Bone marrow (tissue), 2 donors: ENCODE measurements around the gene ELP4.
"Not testable (repeated sequence)": the region's sequence is repeated elsewhere in the genome, so short reads cannot be mapped to it uniquely, and the experiment has no call there.

Experiments
- DNase-seq, 2 donors: peaks; one replicate each; lab custom pipeline; 2025; lab: John Stamatoyannopoulos, UW

Gene ELP4, protein sequence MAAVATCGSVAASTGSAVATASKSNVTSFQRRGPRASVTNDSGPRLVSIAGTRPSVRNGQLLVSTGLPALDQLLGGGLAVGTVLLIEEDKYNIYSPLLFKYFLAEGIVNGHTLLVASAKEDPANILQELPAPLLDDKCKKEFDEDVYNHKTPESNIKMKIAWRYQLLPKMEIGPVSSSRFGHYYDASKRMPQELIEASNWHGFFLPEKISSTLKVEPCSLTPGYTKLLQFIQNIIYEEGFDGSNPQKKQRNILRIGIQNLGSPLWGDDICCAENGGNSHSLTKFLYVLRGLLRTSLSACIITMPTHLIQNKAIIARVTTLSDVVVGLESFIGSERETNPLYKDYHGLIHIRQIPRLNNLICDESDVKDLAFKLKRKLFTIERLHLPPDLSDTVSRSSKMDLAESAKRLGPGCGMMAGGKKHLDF

DNA sequence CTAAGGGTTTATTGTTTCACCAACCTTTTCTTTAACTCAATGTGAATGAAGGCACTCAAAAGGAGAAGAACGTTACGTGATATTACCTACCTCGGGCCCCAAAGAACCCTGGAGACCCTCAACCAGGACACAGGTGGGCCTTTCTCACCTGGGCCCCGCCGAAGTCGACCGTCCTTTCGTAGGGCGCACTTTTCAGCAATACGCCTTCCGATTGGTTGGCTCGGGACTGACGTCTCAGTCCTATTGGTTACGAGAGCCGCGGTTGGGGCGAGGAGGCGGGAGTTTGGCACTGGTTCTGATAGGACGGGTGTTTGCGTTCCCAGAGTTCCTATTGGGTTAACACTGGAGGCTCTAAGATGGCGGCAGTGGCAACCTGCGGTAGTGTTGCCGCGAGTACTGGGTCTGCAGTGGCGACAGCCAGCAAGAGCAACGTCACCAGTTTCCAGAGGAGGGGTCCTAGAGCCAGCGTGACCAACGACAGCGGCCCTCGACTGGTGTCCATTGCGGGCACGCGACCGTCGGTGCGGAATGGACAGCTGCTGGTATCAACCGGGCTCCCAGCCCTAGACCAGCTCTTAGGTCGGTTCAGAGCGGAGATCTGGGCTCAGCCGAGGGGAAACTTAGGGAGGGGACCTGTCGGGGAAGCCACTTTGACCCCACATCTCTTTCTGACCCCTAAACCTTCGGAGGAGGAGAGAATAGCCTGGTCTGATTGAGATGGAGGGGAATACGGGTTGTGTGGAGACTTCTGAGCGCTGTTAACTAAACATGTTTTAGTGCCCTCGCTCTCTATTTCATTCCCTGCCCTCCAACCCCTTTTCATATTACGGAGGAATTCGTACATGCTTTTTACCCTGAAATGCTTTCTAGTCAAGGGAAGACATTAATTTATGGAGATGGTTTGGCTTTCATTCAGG lies at the start of gene ELP4, which contains the start of gene IMMP1L:
Gene ELP4, plus strand, starts transcription at position 339 of the 917 bp plus-strand sequence. Its CDS starts 18 bp downstream, at position 357.
Gene IMMP1L, minus strand, starts transcription at position 194 of the 917 bp plus-strand sequence. CDS start 46,346 bp downstream, outside the sequence.
- DNase-seq = peak; percentile 72 to 95

DNA sequence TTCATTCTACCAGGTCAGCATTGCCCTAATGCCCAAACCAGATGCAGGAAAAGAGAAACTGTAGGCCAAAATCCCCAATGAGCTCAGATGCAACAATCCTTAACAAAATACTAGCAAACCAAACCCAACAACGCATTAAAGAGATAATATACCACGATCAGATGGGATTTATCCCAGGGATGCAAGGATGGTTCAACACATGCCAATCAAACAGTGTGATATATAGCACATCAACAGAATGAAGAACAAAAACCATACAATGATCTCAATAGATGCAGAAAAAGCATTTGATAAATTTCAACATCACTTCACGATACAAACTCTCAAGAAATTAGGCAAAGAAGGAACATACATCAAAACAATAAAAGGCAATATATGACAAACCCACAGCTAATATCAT lies 45.1 kb upstream of the ELP4 start:
- no peak for DNase-seq

DNA sequence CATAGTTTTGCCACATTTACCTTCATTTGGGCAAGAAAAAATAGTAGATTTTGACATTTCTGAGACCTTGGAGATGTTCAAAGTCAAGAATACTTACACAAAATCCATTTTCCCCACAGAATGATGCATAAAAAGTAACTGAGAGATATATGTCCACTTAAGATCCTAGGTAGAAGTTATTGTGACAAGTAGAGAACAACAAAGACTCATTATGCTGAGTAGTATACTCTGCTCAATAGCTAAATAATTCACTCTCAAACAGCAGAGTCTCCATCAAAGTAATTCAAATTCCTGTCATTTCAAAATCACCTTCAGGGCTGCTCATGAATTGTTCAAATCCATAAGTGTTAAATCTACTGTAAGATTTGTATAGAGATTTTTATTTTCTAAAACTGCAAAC lies 35.5 kb upstream of the ELP4 start:
- no peak for DNase-seq

DNA sequence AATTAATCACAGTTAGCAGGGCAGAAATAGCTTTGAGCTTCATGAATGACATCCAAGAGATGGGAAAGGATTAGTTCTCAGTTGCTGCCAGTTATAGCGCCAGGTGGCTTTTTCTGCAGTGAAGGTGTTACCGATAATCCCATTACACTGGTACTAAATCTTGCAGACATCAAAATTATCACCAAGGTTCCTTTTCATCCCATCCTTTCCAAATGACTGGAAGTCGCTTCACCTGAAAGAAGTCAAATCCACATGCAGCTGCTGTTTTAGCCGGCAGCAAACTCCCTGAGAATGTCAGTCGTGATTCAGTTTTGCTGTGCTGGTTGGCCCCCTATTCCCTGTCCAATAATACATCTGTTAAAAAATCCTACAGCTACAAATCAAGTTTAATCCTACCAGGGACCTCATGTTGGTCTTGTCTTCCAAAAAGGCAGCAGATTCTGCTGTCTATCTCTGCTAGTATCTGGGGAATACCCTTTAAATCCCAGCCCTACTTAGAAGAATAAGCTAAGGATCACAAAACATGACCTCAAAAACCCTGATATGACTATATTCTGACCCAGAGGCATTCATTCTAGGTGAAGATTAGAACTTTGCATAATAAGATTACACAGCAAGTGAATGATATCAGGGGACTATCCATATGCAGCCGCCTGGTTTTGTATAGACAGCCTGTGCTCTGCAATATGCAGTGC lies 31.9 kb upstream of the ELP4 start:
- DNase-seq = no peak

DNA sequence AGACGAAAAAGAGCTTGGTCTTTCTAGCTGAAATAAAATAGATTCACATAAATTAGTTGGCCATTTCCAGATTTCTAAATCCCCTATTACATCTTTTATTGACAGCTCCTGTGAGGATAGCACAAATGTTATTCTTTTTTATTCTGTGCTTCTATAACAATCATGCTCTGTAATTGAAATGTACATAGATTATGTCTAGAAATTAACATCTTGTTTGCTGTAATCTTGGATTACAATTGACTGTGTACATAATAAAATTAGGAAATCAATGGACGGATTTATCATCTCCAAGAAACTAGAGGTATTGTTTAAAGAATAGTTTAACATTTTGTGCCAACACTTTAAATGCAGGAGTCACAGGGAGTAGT lies 31.4 kb upstream of the ELP4 start:
- no peak for DNase-seq

DNA sequence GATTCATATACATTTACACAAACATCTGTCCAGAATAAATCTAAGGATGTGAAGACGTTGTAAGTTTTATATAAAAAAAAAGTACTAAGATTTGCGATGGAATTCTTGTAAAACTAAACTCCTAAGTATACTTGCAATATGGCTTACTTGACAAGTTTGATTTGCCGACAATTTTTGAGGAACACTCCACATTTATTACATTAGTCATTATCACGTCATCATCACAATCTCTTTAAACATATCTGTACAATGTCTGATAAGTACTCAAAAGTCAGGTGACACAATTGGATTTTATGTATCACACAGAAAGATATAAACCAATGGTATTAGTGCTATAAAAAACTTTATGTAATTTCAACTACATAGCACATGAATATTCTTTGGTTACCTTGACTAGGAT lies 30.5 kb upstream of the ELP4 start:
- no peak for DNase-seq

DNA sequence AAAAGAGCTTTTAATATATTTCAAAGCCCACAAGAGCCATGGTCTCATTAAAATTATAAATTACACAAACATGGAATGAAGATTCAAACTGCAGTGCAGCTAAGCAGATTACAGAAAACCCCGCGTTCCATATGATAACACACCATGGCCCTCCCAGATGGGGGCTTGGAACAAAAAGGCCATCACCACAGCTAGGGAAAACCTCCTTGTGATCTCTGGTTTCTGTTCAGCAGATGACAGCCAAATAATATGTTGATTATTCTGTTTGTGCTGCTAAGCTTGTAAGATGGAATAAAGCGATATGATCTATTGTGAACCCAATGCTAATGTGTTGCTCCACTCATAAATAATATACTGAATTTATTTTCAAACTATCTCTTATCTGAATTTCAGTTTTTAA lies 28.6 kb upstream of the ELP4 start:
- no peak for DNase-seq

DNA sequence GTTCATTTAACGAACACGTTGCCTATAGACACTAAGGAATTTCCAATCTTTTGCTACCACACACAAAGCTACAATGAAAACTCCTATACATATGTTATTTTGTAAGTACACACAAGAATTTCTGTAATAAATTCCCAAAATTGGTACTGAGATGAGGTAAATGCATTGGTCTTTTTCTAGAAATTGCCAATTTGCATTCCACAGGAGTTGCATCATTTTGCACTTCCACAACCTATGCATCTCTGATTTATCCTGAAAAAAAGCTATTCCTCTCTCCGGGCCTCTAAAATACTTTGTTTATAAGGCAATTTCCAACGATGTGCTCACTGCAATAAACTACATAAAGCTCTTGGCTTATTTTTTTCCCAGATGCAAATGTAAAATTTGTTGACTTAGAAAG lies 25.1 kb upstream of the ELP4 start:
- DNase-seq = no peak

DNA sequence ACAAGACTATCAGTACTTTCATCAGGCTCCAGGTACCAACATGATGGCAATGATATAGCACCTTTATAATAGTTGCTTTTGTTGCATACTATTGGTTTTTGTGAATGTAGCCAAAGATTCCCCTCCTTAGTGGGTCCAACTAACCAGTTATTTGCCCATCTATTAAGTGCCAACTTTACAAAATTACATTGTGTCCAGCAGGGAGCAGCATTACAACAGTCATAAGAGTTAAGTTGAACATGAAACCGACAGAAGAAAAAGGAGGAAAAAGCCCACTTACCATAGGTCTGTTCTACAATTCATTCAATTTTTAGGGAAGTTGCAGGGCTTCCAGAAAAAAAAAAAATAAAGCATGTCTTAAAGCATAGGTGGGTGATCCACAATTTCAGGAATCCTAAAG lies 21.7 kb upstream of the ELP4 start:
- DNase-seq = peak in 1 of 2 donors; percentile 28

DNA sequence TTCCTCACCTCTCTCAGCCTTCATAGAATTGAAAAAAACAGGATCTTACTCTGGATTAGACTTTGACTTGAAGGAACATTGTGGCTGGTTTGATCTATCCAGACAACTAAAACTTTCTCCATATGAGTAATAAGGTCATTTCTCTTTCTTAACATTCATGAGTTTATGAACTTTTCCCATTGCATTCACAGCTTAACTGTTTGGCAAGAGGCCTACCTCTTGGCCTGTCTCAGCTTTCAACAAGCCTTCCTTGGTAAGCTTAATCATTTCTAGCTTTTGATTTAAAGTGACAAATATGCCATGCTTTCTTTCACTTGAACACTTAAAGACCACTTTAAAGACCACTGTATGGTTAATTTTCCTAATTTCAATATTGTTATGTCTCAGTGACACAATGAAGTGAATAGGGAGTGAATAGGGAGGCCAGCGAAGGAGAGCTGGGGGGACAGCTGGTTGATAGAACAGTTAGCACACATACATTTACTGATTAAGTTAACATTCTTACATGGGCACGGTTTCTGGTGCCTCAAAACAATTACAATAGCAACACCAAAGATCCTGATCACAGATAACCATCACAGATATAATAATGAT lies 17.1 kb upstream of the ELP4 start:
- no peak for DNase-seq

DNA sequence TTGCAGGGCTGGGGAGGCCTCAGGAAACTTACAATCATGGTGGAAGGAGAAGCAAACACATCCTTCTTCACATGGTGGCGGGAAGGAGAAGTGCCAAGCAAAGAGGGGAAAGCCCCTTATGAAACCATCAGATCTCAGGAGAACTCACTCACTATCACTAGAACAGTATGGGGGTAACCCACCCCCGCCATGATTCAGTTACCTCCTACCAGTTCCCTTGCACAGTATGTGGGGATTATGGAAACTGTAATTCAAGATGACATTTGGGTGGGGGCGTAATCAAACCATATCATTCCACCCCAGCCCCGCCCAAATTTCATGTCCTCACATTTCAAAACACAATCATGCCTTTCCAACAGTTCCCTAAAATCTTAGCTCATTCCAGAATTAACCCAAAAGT lies 16.3 kb upstream of the ELP4 start:
- DNase-seq = no peak

DNA sequence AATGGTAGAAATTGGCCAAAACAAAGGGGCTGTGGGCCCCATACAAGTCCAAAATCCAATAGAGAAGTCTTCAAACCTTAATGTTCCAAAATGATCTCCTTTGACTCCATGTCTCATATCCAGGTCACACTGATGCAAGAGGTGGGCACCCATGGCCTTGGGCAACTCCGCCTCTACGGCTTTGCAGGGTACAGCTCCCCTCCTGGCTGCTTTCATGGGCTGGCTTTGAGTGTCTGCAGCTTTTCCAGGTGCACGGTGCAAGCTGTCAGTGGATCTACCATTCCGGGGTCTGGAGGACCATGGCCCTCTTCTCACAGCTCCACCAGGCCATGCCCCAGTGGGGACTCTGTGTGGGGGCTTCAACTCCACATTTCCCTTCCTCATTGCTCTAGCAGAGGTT lies 15.8 kb upstream of the ELP4 start:
- DNase-seq = not testable (repeated sequence)

DNA sequence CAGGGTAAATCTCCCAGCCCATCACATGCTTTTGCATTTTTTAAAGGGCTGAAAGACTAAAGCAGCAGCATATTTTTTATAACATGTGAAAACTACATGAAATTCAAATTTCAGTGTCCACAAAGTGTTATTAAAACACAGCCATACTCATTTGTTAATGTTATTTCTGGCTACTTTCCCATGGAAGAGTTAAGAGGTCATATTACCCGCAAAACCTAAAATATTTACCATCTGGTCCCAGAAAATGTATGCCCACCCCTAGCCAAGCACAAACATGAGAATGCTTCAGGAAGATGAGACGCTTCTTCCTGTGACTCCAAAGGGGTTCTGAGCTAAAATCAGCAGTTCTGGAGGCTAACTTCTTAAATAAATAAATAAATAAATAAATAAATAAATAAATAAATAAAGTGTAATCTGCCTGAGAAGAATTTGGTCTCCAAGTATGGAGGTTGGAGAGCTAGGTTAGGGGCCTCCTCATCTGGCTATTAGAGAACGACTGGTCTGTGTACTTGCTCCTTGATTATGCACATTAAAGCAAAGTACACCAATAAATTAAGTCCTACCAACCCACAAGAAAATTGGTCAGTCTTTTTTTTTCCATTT lies 9.9 kb upstream of the ELP4 start:
- DNase-seq = no peak

DNA sequence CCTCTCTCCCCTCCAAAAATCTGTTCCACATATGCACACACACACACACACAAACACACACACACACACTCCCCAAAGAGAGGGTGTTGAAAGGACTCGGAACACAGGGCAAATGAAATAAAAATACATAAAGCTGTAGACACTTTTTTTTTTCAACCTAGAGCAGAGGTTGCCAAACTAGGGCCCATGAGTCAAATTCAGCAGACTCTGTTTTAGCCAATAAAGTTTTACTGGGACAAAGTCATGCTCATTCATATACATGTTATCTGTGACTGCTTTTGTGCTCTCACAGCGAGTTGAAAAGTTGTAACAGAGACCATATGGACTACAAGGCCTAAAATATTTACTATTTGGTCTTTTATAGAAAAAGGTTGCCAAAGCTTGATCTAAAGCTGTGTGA lies 9.0 kb upstream of the ELP4 start:
- DNase-seq = no peak

DNA sequence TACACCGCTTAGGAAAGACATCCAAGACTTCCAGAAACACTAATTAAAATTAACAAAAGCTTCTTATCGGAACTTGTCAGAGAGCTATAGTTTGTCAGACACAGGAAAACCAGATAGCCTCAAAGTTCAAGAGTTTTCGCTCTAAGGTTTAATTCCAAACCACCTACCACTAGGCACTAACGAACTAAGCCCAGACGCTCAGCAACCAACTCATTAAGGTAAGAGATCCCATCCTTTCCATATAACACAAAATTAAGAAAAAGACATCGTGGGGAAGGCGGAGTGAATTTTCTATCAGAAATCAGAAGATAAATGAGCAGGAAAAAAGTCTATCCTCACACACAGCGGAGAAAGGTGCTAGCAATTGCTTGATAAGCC lies 527 bp upstream of the ELP4 start:
- peak in 1 of 2 donors; percentile 43 for DNase-seq

DNA sequence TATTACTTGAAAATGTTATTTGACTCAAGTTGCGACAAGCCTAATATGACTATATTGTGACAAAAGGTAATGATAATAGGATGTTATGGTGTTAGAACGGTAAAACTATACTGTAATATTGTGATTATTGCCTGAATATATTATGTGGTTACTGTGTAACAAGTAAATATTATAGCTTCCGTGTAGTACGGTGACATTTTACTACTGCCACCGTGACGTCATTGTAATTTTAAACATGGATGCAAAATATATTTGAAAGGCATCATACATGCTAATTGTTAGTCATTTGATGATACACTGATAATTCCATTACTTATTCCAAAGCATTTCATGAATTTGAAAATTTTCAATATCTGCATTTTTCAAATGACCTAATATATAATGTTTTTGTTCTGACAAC lies 2.5 kb downstream of the ELP4 start:
- DNase-seq = no peak

DNA sequence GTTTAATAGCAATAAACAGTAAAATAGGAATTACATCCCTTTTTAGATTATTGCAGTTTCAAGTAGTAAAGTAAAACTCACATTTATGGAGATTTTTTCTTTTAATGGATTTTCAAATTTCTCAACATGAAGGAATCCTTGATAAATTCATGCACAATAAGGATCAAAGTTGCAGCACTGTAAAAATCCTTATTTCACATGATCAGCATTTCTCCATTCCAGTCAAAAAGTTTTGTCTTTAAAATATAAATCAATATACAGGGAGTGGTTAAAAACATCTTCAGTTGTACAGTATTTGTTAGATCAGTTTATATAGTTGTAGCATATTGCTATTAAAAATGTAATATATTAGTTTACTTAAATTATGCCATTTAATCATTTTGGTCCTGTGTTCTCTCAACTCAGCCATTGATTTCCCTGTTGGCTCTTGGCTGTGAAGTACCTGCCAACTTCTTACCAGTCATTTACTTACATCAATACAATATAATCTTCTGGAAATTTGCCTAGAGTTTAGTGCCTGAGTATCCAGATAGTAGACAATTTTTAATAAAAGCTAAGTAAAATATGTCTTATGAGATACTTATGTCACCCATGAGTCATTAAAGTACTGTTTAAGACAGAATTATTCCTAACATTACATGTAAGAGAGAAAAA lies 12.1 kb downstream of the ELP4 start:
- no peak for DNase-seq

DNA sequence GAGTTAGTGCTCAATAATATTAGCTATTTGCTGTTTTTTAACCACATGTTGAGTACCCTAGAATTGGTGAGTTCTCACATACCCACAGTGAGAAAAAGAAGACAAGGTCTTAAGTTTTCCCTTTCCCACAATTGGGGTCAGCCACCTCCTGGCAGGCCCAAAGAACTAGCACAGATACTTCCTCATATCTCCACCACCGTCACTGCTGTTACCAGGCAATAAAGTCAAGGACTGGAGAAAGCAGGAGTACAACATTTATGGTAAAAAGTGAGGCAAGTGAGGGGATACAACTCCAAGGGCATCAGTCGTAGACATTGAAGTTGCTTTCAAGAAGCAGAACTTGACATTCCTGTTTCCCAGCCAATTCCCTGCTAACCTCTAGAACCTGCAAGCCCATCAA lies 19.6 kb downstream of the ELP4 start:
- DNase-seq = no peak

DNA sequence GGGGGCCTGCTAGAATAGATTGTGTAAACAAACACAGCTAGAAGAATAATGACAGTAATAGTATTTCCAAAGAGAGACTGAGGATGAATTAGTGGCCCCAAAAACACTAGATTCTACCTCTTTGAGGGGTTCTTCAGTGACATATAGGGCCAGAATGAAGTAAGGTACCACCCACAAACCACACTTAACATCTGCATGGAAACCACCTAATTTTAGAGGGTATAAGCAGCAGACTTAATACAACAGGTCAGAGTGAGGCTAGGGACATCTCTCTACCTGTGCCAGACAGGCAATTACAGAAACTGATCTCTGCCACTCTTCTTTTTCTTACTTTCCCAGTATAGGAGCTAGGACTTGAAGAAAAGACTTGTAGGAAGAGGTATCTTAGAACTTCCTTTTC lies 20.1 kb downstream of the ELP4 start:
- DNase-seq = no peak

DNA sequence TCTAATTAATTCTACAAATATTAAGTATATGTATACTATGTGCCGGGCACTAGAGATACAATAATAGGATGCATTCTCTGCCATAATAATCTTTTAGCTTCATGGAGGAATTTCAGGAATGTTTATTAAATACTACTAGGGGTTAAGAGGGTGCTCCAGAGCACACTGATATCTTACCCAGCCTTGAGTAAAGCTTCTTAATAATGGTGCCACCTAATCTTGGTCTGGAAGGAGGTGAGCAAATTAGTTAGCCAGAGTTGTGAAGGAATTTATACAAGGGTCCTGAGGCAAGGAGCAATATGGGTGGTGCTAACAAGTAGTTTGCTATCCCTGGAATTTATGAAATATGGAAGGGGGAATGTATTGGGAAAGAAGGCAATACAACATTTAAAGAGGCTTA lies 21.7 kb downstream of the ELP4 start:
- DNase-seq = no peak

DNA sequence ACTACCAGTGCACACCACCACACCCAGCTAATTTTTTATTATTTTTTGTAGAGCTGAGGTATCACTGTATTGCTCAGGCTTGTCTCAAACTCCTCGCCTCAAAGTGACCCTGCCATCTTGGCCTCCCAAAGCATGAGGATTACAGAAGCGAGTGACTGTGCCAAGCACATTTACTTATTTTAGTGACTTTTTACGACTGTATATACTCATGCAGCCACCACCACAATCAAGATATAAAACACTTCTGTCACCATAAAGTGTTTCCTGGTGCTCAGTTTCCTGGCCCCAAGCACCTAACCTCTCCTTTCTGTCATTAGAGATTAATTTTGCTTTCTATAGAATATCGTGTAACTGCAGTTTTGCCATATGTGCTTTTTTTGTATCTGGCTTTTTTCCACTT lies 25.9 kb downstream of the ELP4 start:
- no peak for DNase-seq
